Measurements from ENCODE around the gene SYNE3.
"Not testable (repeated sequence)": the region's sequence is repeated elsewhere in the genome, so short reads cannot be mapped to it uniquely, and the experiment has no call there.

The SYNE3 gene

GRCh38 chr14:95526483-95527386 is 10.3 kb upstream of the SYNE3 start:
- in situ Hi-C loops (cut with MboI; ENCODE audit: low sequenced_read_pairs) = no loop called here

GRCh38 chr14:95525999-95526398 is 9.5 kb upstream of the SYNE3 start:
- in situ Hi-C loops (cut with MboI; ENCODE audit: low sequenced_read_pairs) = no loop called here

DNA sequence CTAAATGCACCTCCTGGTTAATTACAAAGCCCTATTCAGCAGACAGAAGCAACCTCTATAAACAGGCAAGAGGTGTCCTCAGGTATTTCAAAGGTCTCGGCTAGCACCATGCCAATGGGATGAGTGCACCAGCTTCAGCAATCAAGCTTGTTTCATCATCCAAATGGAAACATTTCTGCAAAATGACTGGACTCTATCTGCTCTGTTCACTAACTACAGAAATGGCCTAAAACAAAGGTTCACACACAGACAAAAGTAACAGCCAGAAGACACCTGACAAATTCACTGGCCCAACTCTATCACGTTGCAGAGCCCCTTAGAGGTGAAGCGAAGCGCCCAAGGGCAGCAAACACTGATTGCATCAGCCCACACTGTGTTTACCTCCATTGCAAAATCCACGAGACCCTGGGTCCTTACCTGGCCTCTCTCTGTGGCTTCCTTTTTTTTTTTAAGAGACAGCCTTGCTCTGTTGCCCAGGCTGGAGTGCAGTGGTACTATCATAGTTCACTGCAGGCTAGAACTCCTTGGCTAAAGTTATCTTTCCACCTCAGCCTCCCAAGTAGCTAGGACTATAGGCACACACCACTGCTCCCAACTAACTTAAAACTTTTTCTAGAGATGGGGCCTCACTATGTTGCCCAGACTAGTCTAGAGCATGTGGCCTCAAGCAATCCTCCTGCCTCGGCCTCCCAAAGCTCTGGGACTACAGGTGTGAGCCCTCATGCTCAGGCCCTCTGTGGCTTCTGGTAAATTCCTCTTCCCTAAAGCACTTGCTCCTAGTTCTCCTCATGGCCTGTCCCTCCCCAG is 8.5 kb upstream of the SYNE3 start:
- in situ Hi-C loops (cut with MboI; ENCODE audit: low sequenced_read_pairs) = no loop called here

DNA sequence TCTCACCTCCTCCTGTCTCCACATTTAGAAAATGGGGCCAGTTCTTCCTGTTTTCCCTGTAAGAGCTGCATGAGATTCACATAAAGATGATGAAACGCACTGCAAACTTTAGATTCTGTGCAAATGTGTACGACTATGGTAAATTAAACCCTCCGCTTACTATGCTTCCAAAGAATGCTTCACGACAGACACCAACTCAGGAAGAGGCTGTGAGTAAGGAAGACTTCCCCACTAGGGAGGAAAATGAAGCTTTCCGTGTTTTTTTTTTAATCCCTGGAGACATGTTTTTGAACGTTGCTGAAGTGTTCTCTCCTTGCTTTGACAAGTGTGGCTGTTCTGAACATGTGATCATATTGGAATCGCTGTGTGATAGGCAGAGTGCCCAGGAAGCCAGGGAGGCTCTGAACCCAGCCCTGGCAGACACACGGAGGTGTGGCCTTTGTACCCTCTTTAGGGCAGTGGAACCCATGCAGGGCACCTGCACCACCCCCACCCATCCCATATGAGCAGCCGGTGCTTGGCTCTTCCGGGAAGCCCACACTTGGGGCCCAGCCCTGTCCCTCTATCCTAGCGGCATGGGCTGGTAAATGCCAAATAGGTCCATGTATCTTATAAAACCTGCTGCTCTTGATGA is 7.5 kb upstream of the SYNE3 start:
- in situ Hi-C loops (cut with MboI; ENCODE audit: low sequenced_read_pairs) = no loop called here

- in situ Hi-C loops (cut with MboI; ENCODE audit: low sequenced_read_pairs) = no loop called here
Measured at GRCh38 chr14:95523051-95523814, 6.8 kb upstream of the SYNE3 start.

DNA sequence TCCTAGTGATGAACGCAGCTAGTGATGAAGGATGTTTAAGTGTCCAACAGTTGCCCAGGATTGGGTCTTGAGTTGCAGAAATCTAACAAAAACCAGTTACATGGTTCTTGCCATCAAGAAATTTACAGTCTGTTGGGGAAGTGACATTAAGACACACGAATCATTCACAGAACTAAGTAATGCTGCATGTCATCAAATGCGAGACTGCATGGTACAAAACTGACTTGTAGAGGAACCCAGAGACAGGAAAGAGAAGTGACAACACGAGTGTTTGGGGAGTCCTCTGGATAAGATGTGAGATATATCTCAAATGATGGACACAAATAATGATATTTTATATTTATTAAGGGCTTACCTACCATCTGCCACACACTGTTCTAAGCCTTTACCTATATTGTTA is 6.1 kb upstream of the SYNE3 start:
- in situ Hi-C loops (cut with MboI; ENCODE audit: low sequenced_read_pairs) = no loop called here

- in situ Hi-C loops (cut with MboI; ENCODE audit: low sequenced_read_pairs) = no loop called here
Measured at GRCh38 chr14:95522116-95522515, 5.7 kb upstream of the SYNE3 start.

GRCh38 chr14:95521001-95521400 is 4.6 kb upstream of the SYNE3 start:
- in situ Hi-C loops (cut with MboI; ENCODE audit: low sequenced_read_pairs) = no loop called here

DNA sequence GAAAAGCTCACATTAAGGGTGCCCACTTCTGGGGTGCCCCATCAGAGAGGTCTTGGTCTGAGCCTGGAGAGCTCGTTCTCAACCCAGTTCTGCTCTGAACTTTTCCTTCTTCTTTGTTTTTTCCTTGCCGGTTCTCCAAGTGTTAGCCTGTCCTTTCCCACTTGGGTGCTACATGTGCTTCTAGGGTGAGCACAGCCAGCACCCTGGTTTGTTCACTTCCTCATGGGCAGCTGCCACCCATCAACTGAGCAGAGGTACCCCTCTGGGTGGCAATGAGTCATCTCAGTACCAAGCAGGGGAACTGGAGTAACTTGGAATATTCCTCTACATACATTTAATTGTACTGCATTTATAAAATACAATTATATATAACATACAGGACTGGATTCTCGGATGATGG is 3.9 kb upstream of the SYNE3 start:
- in situ Hi-C loops (cut with MboI; ENCODE audit: low sequenced_read_pairs) = no loop called here

DNA sequence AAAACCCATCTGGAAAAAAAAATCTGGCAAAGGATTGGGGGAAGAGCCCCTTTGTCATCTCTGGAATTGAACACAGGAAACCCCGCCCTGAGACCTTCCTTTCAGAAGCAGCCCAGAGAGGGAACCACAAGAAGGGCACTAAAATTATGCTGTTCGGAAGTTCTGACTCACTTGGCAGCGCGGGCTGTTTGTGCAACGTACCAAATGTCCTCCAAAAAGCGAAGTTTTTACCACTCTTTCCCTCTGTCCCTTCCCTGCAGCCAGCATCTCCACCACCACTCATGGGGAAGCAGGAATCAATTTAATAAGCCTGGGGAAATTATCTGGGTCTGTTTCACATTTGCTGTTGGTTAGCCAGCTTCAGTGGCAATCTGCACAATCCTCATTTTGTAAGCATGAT is 3.2 kb upstream of the SYNE3 start:
- in situ Hi-C loops (cut with MboI; ENCODE audit: low sequenced_read_pairs) = no loop called here

GRCh38 chr14:95518045-95518751 is 1.7 kb upstream of the SYNE3 start:
- in situ Hi-C loops (cut with MboI; ENCODE audit: low sequenced_read_pairs) = no loop called here

DNA sequence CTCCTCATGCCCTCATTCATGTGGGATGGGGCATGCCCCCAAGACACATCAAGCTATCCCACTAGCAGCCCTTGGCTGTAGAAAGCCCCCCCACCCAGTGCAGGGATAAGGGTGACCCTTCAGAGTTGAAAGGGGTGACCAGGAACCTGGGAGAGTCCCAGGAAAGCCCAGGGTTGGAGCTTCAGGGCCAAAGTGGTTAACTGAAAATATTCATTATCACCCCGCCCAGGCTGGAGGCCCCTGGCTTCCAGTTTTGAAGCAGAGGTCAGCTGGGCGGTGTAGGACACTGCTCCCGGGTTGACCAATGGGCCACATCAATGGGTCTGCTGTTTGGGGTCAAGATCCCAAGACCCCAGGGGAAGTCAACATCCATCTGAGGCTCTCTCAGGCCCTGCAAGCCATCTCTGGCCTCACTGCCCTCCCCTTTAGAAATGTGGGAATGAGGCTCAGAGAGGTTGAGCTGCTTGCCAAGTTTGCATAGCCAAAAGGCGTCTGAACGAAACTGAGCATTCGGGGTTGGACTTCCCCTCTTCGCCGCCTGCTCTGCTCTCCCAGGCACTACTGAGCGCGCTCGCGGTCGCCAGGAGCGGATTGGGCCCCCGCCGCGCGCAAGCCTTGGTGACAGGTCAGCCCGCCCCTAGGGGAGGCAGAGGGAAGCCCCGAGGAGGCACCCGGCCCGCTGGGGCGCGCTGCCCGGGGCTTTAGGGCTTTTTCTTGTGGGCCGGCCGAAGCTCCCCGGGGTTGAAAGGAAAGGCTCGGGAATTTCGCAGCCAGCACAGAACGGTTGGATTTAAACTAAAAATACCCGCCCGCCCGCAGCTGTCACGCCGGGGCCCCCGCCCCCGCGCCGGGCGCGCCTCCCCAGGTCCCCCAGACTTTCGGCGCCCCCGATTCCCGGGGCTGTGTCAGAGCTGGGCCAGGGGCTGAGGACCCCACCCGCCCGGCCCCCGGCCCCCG is 576 bp downstream of the SYNE3 start:
- in situ Hi-C loops (cut with MboI; ENCODE audit: low sequenced_read_pairs) = no loop called here

- in situ Hi-C loops (cut with MboI; ENCODE audit: low sequenced_read_pairs) = no loop called here
Measured at GRCh38 chr14:95515080-95515489, 1.4 kb downstream of the SYNE3 start.

DNA sequence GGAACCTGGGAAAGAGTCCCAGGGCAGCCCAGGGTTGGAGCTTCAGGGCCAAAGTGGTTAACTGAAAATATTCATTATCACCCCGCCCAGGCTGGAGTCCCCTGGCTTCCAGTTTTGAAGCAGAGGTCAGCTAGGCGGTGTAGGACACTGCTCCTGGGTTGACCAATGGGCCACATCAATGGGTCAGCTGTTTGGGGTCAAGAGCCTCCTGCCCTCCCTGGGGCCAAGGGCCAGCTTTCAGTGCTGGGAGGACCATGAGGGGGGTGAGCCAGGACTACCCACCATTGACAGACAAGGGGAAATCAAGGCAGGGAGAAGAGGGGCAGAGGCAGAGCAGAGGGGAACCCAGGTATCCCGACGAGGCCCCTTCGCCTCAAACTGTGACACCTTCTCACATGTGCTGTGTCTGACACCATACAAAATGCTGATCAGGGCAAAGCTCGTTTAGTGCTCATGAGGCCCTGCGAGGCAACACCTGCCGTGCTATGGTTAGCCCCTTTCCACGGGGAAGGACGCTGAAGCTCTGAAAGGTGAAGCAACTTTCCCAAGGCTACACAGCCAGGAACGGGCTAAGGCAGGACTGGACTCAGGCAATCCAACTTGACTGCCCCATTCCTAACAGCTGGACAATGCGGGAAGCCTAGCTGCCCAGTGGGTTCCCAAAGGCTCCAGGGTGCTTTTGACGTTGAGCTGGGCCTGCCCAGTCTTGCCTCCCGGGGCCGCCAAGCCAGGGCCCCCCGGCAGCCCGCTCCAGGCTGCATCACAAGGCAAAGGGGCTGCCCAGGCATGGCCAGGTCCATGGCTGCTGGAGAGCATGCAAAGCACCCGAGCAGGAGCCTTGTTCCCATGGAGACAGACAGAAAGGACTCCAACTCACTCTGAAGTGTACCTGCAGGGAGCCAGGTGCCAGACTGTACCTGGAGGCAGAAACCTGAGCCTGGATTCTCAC is 2.0 kb downstream of the SYNE3 start:
- in situ Hi-C loops (cut with MboI; ENCODE audit: low sequenced_read_pairs) = no loop called here

DNA sequence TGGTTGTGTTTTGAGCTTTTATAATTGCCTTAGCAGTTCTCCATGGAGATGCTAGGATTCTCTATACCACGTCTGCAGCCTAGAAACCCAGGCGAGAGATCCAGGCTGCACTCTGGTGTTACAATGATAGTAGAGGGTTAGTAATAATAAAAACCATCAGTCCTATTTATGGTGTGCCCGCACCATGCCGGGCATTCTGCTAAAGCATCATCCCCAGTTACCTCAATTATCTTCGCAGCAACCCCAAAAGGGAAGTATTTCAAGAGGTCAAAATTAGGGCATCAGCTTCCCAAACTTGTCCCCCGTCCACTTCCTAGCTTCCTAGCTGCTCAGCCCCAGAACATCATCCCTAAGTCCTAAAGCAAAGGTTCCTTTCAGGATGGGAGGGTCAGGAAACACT is 3.2 kb downstream of the SYNE3 start:
- in situ Hi-C loops (cut with MboI; ENCODE audit: low sequenced_read_pairs) = no loop called here

DNA sequence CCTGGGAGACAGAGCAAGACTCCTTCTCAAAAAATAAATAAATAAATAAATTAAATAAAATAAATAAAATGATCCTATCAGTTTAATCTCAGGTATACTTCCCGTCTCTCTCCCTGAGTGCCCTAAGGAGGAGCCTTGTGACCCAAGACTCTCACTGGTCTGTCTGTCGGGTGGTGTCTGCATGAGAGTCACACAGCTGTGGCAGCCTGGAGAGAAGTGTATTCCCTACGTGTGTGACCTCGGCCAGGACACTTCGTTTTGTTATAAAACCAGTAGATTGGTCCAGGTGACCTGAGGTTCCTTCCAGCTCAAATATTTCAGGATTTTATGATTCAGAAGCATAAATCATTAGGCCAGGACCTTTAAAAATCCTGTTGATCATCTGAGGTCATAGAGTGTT is 4.8 kb downstream of the SYNE3 start:
- in situ Hi-C loops (cut with MboI; ENCODE audit: low sequenced_read_pairs) = no loop called here

GRCh38 chr14:95510804-95511203 is 5.6 kb downstream of the SYNE3 start:
- in situ Hi-C loops (cut with MboI; ENCODE audit: low sequenced_read_pairs) = no loop called here

- in situ Hi-C loops (cut with MboI; ENCODE audit: low sequenced_read_pairs) = not testable (repeated sequence)
Measured at GRCh38 chr14:95510344-95510743, 6.1 kb downstream of the SYNE3 start.
